Stomach (tissue), 9 donors: Measurements from ENCODE around the gene MCEE. TPM values are rescaled to one million over a fixed set of nuclear protein-coding genes. Genes with fewer than 3 reads are reported as not detected.

ENCODE experiments used
- DNase-seq, 2 donors: peaks; one replicate each; pipeline versions ENCODE4 v3.0.0 to v3.0.0-alpha.2; 2013 to 2019
- H3K27ac ChIP-seq, 5 donors: fragments of 200-600 bp in 4 of 5; sonication (generic) in 4 of 5; one replicate each; pipeline ENCODE4 v1.5.1; 2013 to 2019; ENCODE audit warnings: mild to moderate bottlenecking in 1 of 5, moderate library complexity in 1 of 5
- H3K27me3 ChIP-seq, 3 donors: fragments of 200-600 bp; sonication (generic); one replicate each; pipeline ENCODE4 v1.5.1; 2017 to 2019; ENCODE audit warnings: mixed run types in 1 of 3
- H3K36me3 ChIP-seq, 4 donors: fragments of 200-600 bp; sonication (generic); 1 replicate in 3 of 4; 2 replicates in 1 of 4; pipeline ENCODE4 v1.5.1; 2016 to 2019
- H3K4me1 ChIP-seq, 4 donors: fragments of 200-600 bp; sonication (generic); one replicate each; pipeline ENCODE4 v1.5.1; 2016 to 2019
- H3K4me3 ChIP-seq, 4 donors: fragments of 200-600 bp; sonication (generic) in 3 of 4; one replicate each; pipeline ENCODE4 v1.5.1; 2016 to 2019; ENCODE audit warnings: mild to moderate bottlenecking in 1 of 4
- H3K9me3 ChIP-seq, 4 donors: fragments of 200-600 bp; sonication (generic); one replicate each; pipeline ENCODE4 v1.5.1; 2016 to 2019
- EP300 ChIP-seq: sonication (generic); formaldehyde crosslinking; IDR thresholded peaks from one replicate; pipeline ENCODE4 v1.6.1; 2017; ENCODE audit warnings: antibody characterized with exemption
- POLR2A ChIP-seq, 4 donors: fragments of 450-650 bp; IDR thresholded peaks; one replicate each; pipeline ENCODE4 v1.6.1; 2016; ENCODE audit warnings: antibody characterized with exemption in 4 of 4, control low read depth in 2 of 4, mild to moderate bottlenecking in 1 of 4, moderate library complexity in 1 of 4
- POLR2AphosphoS5 ChIP-seq, 3 donors: sonication (generic); formaldehyde crosslinking; IDR thresholded peaks; one replicate each; pipeline ENCODE4 v1.6.1; 2016; ENCODE audit warnings: antibody characterized with exemption in 3 of 3
- WGBS, 5 donors: extraction: QIAGEN DNeasy Blood & Tissue Kit in 3 of 5; methylation state at CpG; one replicate each; pipeline versions ENCODE4 v1.1.5 to v1.1.7; 2013 to 2018; 5-methylcytosine and 5-hydroxymethylcytosine counted together
- intact Hi-C: fragments of 100-400 bp; cut with DNase I; formaldehyde crosslinking; loops from one replicate; pipeline ENCODE4 v1.15.1; 2023; ENCODE audit warnings: low total_unique reads
- polyA plus RNA-seq, 3 donors: library from polyadenylated mRNA; stranded (reverse); fragments of 200-250 nt; gene quantifications; one replicate each; pipeline ENCODE4 v1.2.3, GENCODE V29; 2013
- total RNA-seq, 5 donors: library from RNA; depleted of rRNA; stranded (reverse); fragments of >200 nt; gene quantifications; one replicate each; pipeline versions ENCODE4 v1.1.0 to v1.2.3, GENCODE V29; 2014 to 2016
- TF ChIP-seq, protein P1 (sequence below), 7 experiments: fragments of 450-650 bp in 4 of 7; fragments of 200-600 bp in 3 of 7; sonication (generic) in 3 of 7; IDR thresholded peaks; one replicate each; pipeline ENCODE4 v1.5.1; 2016 to 2019; ENCODE audit warnings: antibody characterized with exemption in 7 of 7, control low read depth in 2 of 7, mild to moderate bottlenecking in 1 of 7
- donor health status: healthy with polysubstance abuse.
- donor health status: Bipolar disorder and iron deficiency.
- donor health status: healthy.

The MCEE gene
- total and polyA plus RNA-seq, 8 donors = 4.0 to 53.6 (median 25.1) TPM; not detected in 1

DNA sequence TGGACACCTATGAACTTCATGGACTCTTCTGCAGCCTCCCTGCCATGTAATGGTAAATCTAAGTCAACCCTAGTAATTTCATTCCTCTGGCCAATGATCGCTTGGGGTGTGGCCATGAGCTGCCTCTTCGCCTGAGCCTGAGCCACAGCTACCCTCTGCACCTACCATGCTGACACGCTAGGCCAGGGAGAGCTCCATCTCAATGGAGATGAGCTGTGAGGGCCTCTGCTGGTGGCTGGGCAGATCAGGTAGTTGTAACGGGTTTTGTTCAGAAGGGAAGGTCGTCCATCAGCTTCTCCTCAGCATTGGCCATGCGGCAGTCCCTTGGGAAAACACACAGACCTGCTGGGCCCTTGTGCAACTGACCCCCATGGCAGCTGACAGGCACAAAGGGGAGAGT lies 24.8 kb upstream of the MCEE start:
- Histone ChIP-seq H3K9me3 (no peaks in the 10 kb centered on the region), H3K36me3 (peaks cover 6 to 14% (median 13%) of the 10 kb centered on the region in 4 donors), H3K27ac (no peak overlapping the region), H3K27me3 (peaks cover 0 to 11% (median 7%) of the 10 kb centered on the region in 3 donors), H3K4me3 (no peak overlapping the region), H3K4me1 (peaks cover 7 to 13% (median 10%) of the 10 kb centered on the region in 4 donors)
- intact Hi-C loops = no loop called here
- TF ChIP-seq, protein P1, sequence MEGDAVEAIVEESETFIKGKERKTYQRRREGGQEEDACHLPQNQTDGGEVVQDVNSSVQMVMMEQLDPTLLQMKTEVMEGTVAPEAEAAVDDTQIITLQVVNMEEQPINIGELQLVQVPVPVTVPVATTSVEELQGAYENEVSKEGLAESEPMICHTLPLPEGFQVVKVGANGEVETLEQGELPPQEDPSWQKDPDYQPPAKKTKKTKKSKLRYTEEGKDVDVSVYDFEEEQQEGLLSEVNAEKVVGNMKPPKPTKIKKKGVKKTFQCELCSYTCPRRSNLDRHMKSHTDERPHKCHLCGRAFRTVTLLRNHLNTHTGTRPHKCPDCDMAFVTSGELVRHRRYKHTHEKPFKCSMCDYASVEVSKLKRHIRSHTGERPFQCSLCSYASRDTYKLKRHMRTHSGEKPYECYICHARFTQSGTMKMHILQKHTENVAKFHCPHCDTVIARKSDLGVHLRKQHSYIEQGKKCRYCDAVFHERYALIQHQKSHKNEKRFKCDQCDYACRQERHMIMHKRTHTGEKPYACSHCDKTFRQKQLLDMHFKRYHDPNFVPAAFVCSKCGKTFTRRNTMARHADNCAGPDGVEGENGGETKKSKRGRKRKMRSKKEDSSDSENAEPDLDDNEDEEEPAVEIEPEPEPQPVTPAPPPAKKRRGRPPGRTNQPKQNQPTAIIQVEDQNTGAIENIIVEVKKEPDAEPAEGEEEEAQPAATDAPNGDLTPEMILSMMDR (IDR thresholded peaks at IDR 0.05) = peak in 1 of 7 experiments; percentile 8
- TF ChIP-seq POLR2A (IDR thresholded peaks at IDR 0.05) = no peak
- no peak for TF ChIP-seq EP300
- TF ChIP-seq POLR2AphosphoS5 (IDR thresholded peaks at IDR 0.05) = no peak
- DNase-seq = peak in 1 of 2 donors; percentile 26
- 48 to 62% (median 52%) methylated on average over 3 to 6 of the region's 6 CpGs for WGBS, 5 donors

DNA sequence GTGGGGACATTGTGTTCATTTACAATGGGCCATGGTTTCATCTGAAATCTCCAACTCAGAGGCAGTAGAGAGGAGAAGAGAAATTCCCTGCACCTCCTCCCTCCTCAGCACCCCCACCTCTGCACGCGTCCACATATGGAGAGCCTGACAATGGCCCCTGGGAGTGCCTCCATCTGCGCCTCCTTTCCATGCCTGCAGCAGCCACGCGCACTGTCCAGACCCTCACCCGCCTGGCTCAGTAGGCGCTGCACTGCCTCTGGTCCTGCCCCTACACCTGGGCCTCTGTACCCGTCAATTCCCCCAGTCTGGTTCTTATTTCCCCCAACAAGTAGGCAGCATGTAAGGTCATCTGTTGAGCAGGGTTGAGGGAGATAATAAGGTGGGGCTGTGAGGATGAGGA lies 24.2 kb upstream of the MCEE start:
- Histone ChIP-seq H3K27me3 (peaks cover 0 to 11% (median 7%) of the 10 kb centered on the region in 3 donors), H3K27ac (no peak overlapping the region), H3K36me3 (peaks cover 11 to 20% (median 18%) of the 10 kb centered on the region in 4 donors), H3K9me3 (no peaks in the 10 kb centered on the region), H3K4me3 (no peak overlapping the region), H3K4me1 (peaks cover 7 to 13% (median 10%) of the 10 kb centered on the region in 4 donors)
- TF ChIP-seq POLR2A (IDR thresholded peaks at IDR 0.05) = no peak
- TF ChIP-seq POLR2AphosphoS5 (IDR thresholded peaks at IDR 0.05) = no peak
- no peak for TF ChIP-seq EP300
- TF ChIP-seq, protein P1 (IDR thresholded peaks at IDR 0.05) = no peak
- DNase-seq = no peak
- 77 to 88% (median 84%) methylated on average over 8 of the region's 8 CpGs for WGBS, 5 donors
- intact Hi-C loops = no loop called here

DNA sequence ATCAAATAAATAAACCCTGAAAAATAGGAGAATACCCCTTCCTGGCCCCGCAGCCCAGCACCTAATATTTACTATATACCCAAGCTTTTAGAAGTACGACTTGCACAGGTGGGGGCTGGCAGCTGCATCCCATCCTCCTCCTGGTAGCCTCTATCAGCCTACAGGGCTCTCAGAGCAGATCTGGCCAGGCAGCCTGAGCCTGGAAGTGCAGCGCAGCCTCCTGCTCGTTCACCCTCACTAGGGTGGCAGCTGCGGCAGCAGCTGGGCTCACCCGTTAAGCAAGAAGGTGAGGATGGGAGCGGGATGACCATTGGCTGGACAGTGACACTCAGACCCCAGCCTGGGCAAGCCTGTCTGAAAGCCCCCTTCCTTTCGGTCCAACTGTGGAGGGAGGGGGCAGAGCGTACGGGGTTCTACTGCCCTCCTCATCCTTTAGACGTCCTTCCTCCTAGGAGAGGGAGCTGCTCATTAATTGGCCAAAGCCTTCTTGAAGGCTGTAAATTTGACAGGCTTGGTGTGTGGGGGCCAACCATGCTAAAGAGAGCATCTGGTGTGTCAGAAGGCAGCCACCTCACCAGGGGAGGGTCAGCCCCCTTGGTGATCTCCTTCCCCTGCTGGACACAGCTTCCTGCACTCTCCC lies 23.7 kb upstream of the MCEE start:
- no peak for DNase-seq
- H3K9me3 ChIP-seq = no peaks in the 10 kb centered on the region
- peaks cover 0 to 11% (median 7%) of the 10 kb centered on the region in 3 donors for H3K27me3 ChIP-seq
- 69 to 80% (median 71%) methylated on average over 8 to 11 of the region's 11 CpGs for WGBS, 5 donors
- peaks cover 7 to 13% (median 10%) of the 10 kb centered on the region in 4 donors for H3K4me1 ChIP-seq
- peaks cover 16 to 25% (median 24%) of the 10 kb centered on the region in 4 donors for H3K36me3 ChIP-seq
- TF ChIP-seq, protein P1 (IDR thresholded peaks at IDR 0.05) = no peak
- TF ChIP-seq POLR2AphosphoS5 (IDR thresholded peaks at IDR 0.05) = no peak
- no peak overlapping the region for H3K4me3 ChIP-seq
- H3K27ac ChIP-seq = no peak overlapping the region
- intact Hi-C loops = no loop called here

DNA sequence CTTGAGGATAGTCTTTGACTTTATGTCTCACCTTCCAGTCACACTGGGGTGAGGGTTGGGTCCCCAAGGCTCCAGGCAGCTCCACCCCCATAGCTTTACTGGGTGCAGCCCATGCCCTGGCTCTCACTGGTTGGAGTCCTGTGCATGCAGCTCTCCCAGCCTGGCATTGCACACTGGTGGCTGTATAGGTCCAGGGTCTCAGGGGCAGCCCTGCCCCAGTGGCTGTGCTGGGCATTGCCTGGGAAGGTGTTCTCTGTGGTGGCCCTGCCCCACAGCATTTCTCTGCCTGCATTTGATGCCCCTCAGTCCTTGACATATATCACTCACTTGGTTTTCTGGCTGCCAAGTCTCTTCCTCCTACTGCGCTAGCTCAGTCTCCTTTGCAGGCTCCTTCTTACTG lies 21.6 kb upstream of the MCEE start:
- no peaks in the 10 kb centered on the region for H3K9me3 ChIP-seq
- TF ChIP-seq POLR2AphosphoS5 (IDR thresholded peaks at IDR 0.05) (no peak), POLR2A (IDR thresholded peaks at IDR 0.05) (no peak), EP300 (no peak)
- TF ChIP-seq, protein P1 (IDR thresholded peaks at IDR 0.05) = no peak
- WGBS, 5 donors = 65 to 100% (median 96%) methylated on average over 1 of the region's 1 CpG
- no peak for DNase-seq
- no peak overlapping the region for H3K4me3 ChIP-seq
- no peak overlapping the region for H3K27ac ChIP-seq
- H3K4me1 ChIP-seq = peaks cover 0 to 2% (median 0%) of the 10 kb centered on the region in 4 donors
- intact Hi-C loops = no loop called here
- H3K27me3 ChIP-seq = peaks cover 0 to 3% (median 0%) of the 10 kb centered on the region in 3 donors
- H3K36me3 ChIP-seq = peaks cover 34 to 46% (median 45%) of the 10 kb centered on the region in 4 donors
